Smooth muscle cell (in vitro differentiated cells): ENCODE results near the gene SPATA20. TPM values are rescaled to one million over a fixed set of nuclear protein-coding genes. Genes with fewer than 3 reads are reported as not detected.

ENCODE experiments used
- DNase-seq: peaks from one replicate; lab custom pipeline; 2025; ENCODE audit not compliant: unreplicated experiment; lab: John Stamatoyannopoulos, UW
- H2AFZ ChIP-seq: fragments of 200-600 bp; sonication (generic); 2 replicates; pipeline ENCODE4 v1.6.0; 2016; ENCODE audit warnings: antibody characterized with exemption, low read depth, mild to moderate bottlenecking
- H3F3A ChIP-seq: fragments of 200-600 bp; sonication (generic); 2 replicates; pipeline ENCODE4 v1.6.0; 2017; ENCODE audit warnings: antibody characterized with exemption, low read depth
- H3K27ac ChIP-seq: fragments of 200-600 bp; sonication (generic); 2 replicates; pipeline ENCODE4 v1.5.1; 2016; ENCODE audit warnings: low read depth, mild to moderate bottlenecking
- H3K27me3 ChIP-seq: fragments of 200-600 bp; sonication (generic); 2 replicates; pipeline ENCODE4 v1.6.1; 2016; ENCODE audit warnings: low read depth, mild to moderate bottlenecking
- H3K36me3 ChIP-seq: fragments of 200-600 bp; sonication (generic); 2 replicates; pipeline ENCODE4 v1.5.1; 2016; ENCODE audit warnings: low read depth
- H3K4me1 ChIP-seq: fragments of 200-600 bp; sonication (generic); 2 replicates; pipeline ENCODE4 v1.5.1; 2016; ENCODE audit warnings: low read depth
- H3K4me2 ChIP-seq: fragments of 200-600 bp; sonication (generic); 2 replicates; pipeline ENCODE4 v1.6.0; 2016; ENCODE audit warnings: mild to moderate bottlenecking
- H3K4me3 ChIP-seq: fragments of 200-600 bp; sonication (generic); 2 replicates; pipeline ENCODE4 v1.5.1; 2016; ENCODE audit warnings: mild to moderate bottlenecking
- H3K79me2 ChIP-seq: fragments of 200-600 bp; sonication (generic); 2 replicates; pipeline ENCODE4 v1.6.0; 2016; ENCODE audit warnings: low read depth, mild to moderate bottlenecking
- H3K9ac ChIP-seq: fragments of 200-600 bp; sonication (generic); 2 replicates; pipeline ENCODE4 v1.6.0; 2016; ENCODE audit warnings: low read depth
- H3K9me3 ChIP-seq: fragments of 200-600 bp; sonication (generic); replicated peaks from 2 replicates; pipeline ENCODE4 v1.5.1; 2016; ENCODE audit warnings: low read depth
- H4K20me1 ChIP-seq: fragments of 200-600 bp; sonication (generic); 2 replicates; pipeline ENCODE4 v1.6.0; 2016; ENCODE audit warnings: low read depth
- CTCF ChIP-seq: fragments of 200-600 bp; sonication (generic); IDR thresholded peaks from 2 replicates; pipeline ENCODE4 v1.5.1; 2017; ENCODE audit warnings: borderline replicate concordance, mild to moderate bottlenecking, antibody characterized with exemption; ENCODE audit not compliant: insufficient read depth, poor library complexity, severe bottlenecking
- WGBS: methylation state at CpG from one replicate; pipeline ENCODE4 v1.1.7; 2016; ENCODE audit warnings: low lambda C conversion rate; 5-methylcytosine and 5-hydroxymethylcytosine counted together
- polyA plus RNA-seq: library from polyadenylated mRNA; unstranded; fragments of >200 nt; fragmentation: Nextera tagmentation; extraction: Ambion mirVana; gene quantifications from 2 replicates; pipeline ENCODE4 v1.2.1, GENCODE V29; 2016
- total RNA-seq: library from RNA; depleted of rRNA; stranded (reverse); fragments of >200 nt; gene quantifications from 2 replicates; pipeline ENCODE4 v1.2.3, GENCODE V29; 2014

Gene SPATA20
- total and polyA plus RNA-seq, 2 experiments from 2014 or later = 61.0 to 62.7 TPM

- no peaks in the 10 kb centered on the region for H3K27me3 ChIP-seq
- H3K9ac ChIP-seq = no peak overlapping the region
- H3K9me3 ChIP-seq = no peaks in the 10 kb centered on the region
- TF ChIP-seq CTCF = no peak
- WGBS = 85% methylated on average over 10 of the region's 10 CpGs
- no peak overlapping the region for H3K4me3 ChIP-seq
- H3K79me2 ChIP-seq = no peaks in the 10 kb centered on the region
- no peak for DNase-seq
- H3K36me3 ChIP-seq = no peaks in the 10 kb centered on the region
- no peak overlapping the region for H3K27ac ChIP-seq
- no peaks in the 10 kb centered on the region for H3F3A ChIP-seq
- H3K4me1 ChIP-seq = no peaks in the 10 kb centered on the region
- no peak overlapping the region for H3K4me2 ChIP-seq
- H2AFZ ChIP-seq = no peak overlapping the region
- H4K20me1 ChIP-seq = no peaks in the 10 kb centered on the region
These were observed 58.5 kb downstream of the SPATA20 start for GRCh38 chr17:50605429-50605828.

Other genes with a start within 250 kb of the SPATA20 start
- 33.2 and 34.3 TPM in 2 replicates for gene XYLT2, start 201.0 kb upstream of the SPATA20 start, total RNA-seq
- 32.3 and 41.4 TPM in 2 replicates for gene XYLT2, start 201.0 kb upstream of the SPATA20 start, polyA plus RNA-seq
- 62.8 and 69.8 TPM in 2 replicates for gene MRPL27, start 174.0 kb upstream of the SPATA20 start, total RNA-seq
- gene MRPL27, start 174.0 kb upstream of the SPATA20 start, polyA plus RNA-seq = 130 and 138 TPM in 2 replicates
- 4.6 and 8.2 TPM in 2 replicates for gene EME1, start 173.9 kb upstream of the SPATA20 start, total RNA-seq
- 9.6 and 12.9 TPM in 2 replicates for gene EME1, start 173.9 kb upstream of the SPATA20 start, polyA plus RNA-seq
- 160 and 164 TPM in 2 replicates for gene LRRC59, start 149.7 kb upstream of the SPATA20 start, total RNA-seq
- gene LRRC59, start 149.7 kb upstream of the SPATA20 start, polyA plus RNA-seq = 139 and 161 TPM in 2 replicates
- 16.8 and 18.6 TPM in 2 replicates for gene ACSF2, start 121.0 kb upstream of the SPATA20 start, total RNA-seq
- gene ACSF2, start 121.0 kb upstream of the SPATA20 start, polyA plus RNA-seq = 13.7 and 21.3 TPM in 2 replicates
- not detected in 2 replicates for gene CHAD, start 78.3 kb upstream of the SPATA20 start, total RNA-seq
- gene CHAD, start 78.3 kb upstream of the SPATA20 start, polyA plus RNA-seq = 0.43 and 1.1 TPM in 2 replicates
- gene RSAD1, start 68.3 kb upstream of the SPATA20 start, total RNA-seq = 11.4 and 20.1 TPM in 2 replicates
- gene RSAD1, start 68.3 kb upstream of the SPATA20 start, polyA plus RNA-seq = 21.1 and 25.3 TPM in 2 replicates
- gene MYCBPAP, start 38.7 kb upstream of the SPATA20 start, total RNA-seq = 0.18 and 0.90 TPM in 2 replicates
- 0.97 and 1.4 TPM in 2 replicates for gene MYCBPAP, start 38.7 kb upstream of the SPATA20 start, polyA plus RNA-seq
- gene EPN3, start 14.4 kb upstream of the SPATA20 start, total RNA-seq = 3.9 and 6.3 TPM in 2 replicates
- 5.1 and 7.6 TPM in 2 replicates for gene EPN3, start 14.4 kb upstream of the SPATA20 start, polyA plus RNA-seq
- 1.6 and 2.0 TPM in 2 replicates for gene CACNA1G, start 13.5 kb downstream of the SPATA20 start, total RNA-seq
- 1.5 and 1.7 TPM in 2 replicates for gene CACNA1G, start 13.5 kb downstream of the SPATA20 start, polyA plus RNA-seq
- gene ABCC3, start 87.7 kb downstream of the SPATA20 start, total RNA-seq = 1.3 and 4.3 TPM in 2 replicates
- gene ABCC3, start 87.7 kb downstream of the SPATA20 start, polyA plus RNA-seq = 1.3 and 6.3 TPM in 2 replicates
- gene ANKRD40, start 160.7 kb downstream of the SPATA20 start, total RNA-seq = 17.6 and 19.5 TPM in 2 replicates
- 8.2 and 10.1 TPM in 2 replicates for gene ANKRD40, start 160.7 kb downstream of the SPATA20 start, polyA plus RNA-seq
- gene LUC7L3, start 172.4 kb downstream of the SPATA20 start, total RNA-seq = 59.6 and 77.8 TPM in 2 replicates
- gene LUC7L3, start 172.4 kb downstream of the SPATA20 start, polyA plus RNA-seq = 75.9 and 110 TPM in 2 replicates
- not detected in 2 replicates for gene ANKRD40CL, start 220.3 kb downstream of the SPATA20 start, total RNA-seq
- not detected in 2 replicates for gene ANKRD40CL, start 220.3 kb downstream of the SPATA20 start, polyA plus RNA-seq